SK-N-DZ (cell line): Measurements from ENCODE around the gene UBALD1. TPM values are rescaled to one million over a fixed set of nuclear protein-coding genes. Genes with fewer than 3 reads are reported as not detected.

Source experiments
- DNase-seq: peaks from one replicate; pipeline ENCODE4 v3.0.0-alpha.2; 2015; ENCODE audit warnings: low spot score
- polyA plus RNA-seq, 2 experiments: library from polyadenylated mRNA; depleted of rRNA; stranded (reverse); fragments of >200 nt; gene quantifications; 2 replicates each; pipeline ENCODE4 v1.2.3, GENCODE V29; 2014

UBALD1 gene
- polyA plus RNA-seq (2014; cell fraction: cytosol; rRNA removed): 5.3 and 11.2 TPM in 2 replicates
- polyA plus RNA-seq (2014; cell fraction: nucleus; rRNA removed): 23.7 and 30.6 TPM in 2 replicates

- DNase-seq: peak; percentile 82
These were observed at the start of gene UBALD1 for GRCh38 chr16:4614571-4615383. UBALD1 (minus strand) TSS chr16:4614888; CDS start chr16:4614797, 91 bp downstream.

- DNase-seq: no peak
These were observed 49.2 kb upstream of the UBALD1 start for GRCh38 chr16:4663777-4664465.

GRCh38 chr16:4663465-4663776 is 48.7 kb upstream of the UBALD1 start:
- DNase-seq: no peak

- no peak for DNase-seq
These were observed 47.0 kb upstream of the UBALD1 start for GRCh38 chr16:4661661-4662060.

- DNase-seq: no peak
These were observed 45.8 kb upstream of the UBALD1 start for GRCh38 chr16:4660454-4661007.

GRCh38 chr16:4659363-4660353 is 45.0 kb upstream of the UBALD1 start:
- no peak for DNase-seq

GRCh38 chr16:4656695-4657686 is 42.3 kb upstream of the UBALD1 start:
- no peak for DNase-seq

GRCh38 chr16:4656221-4656620 is 41.5 kb upstream of the UBALD1 start:
- no peak for DNase-seq

- no peak for DNase-seq
These were observed 41.1 kb upstream of the UBALD1 start for GRCh38 chr16:4655801-4656200.

- DNase-seq: no peak
These were observed 40.4 kb upstream of the UBALD1 start for GRCh38 chr16:4654964-4655590.

- DNase-seq: no peak
These were observed 39.6 kb upstream of the UBALD1 start for GRCh38 chr16:4654011-4654963.

GRCh38 chr16:4652561-4652960 is 37.9 kb upstream of the UBALD1 start:
- no peak for DNase-seq

GRCh38 chr16:4651827-4652226 is 37.1 kb upstream of the UBALD1 start:
- DNase-seq: no peak

GRCh38 chr16:4650443-4651074 is 35.9 kb upstream of the UBALD1 start:
- peak; percentile 68 for DNase-seq

- DNase-seq: no peak
These were observed 35.2 kb upstream of the UBALD1 start for GRCh38 chr16:4649744-4650442.

- no peak for DNase-seq
These were observed 34.2 kb upstream of the UBALD1 start for GRCh38 chr16:4648917-4649316.

GRCh38 chr16:4647644-4647980 is 32.9 kb upstream of the UBALD1 start:
- no peak for DNase-seq
